GM18870 (cell line): ENCODE measurements around the gene COX14.
"Not testable (repeated sequence)": the region's sequence is repeated elsewhere in the genome, so short reads cannot be mapped to it uniquely, and the experiment has no call there.

Experiments
- ATAC-seq: cut with Tn5 transposase; IDR thresholded peaks from one replicate; pipeline ENCODE4 v1.9.1; 2021; ENCODE audit warnings: moderate library complexity; ENCODE audit not compliant: unreplicated experiment

Gene COX14

GRCh38 chr12:50107416-50108268 is 4.4 kb upstream of the COX14 start:
- no peak for ATAC-seq

DNA sequence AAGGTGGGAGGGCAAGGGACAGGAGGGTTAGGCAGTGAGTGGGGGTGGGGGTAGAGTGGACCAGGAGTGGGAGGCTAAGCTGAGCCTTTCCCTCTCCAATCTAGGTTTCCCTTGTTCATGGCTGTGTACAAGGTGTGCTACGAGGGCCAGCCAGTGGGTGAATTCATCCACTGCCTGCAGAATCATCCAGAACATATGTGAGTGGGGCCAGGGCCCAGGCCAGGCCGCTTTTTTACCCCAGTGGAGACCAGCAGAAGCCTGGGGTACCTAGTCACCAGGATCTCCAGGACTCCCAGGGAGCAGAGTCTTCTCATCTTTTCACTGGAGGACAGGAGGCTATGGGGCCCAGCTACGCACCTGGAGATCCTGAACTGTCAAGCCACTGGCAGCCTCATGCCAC is 2.7 kb upstream of the COX14 start:
- no peak for ATAC-seq

- ATAC-seq, result no peak
Measured at GRCh38 chr12:50110127-50110761, 1.8 kb upstream of the COX14 start.

- ATAC-seq, result no peak
Measured at GRCh38 chr12:50110762-50111351, 1.2 kb upstream of the COX14 start.

DNA sequence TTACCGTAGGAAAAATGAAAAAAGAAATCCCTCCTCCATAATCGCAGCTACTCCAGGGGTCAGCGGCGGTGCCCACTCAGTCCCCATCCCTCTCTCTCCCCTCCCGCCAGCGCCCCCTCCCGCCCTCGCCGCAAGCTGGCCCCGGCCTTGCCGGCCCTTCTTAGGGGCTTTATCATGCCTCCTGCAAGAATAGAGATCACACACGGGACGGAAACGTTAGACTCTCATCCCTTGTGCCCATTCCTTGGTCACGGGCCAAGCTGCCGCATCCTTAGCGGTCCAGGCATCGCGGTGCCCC is 692 bp upstream of the COX14 start:
- ATAC-seq, result no peak

DNA sequence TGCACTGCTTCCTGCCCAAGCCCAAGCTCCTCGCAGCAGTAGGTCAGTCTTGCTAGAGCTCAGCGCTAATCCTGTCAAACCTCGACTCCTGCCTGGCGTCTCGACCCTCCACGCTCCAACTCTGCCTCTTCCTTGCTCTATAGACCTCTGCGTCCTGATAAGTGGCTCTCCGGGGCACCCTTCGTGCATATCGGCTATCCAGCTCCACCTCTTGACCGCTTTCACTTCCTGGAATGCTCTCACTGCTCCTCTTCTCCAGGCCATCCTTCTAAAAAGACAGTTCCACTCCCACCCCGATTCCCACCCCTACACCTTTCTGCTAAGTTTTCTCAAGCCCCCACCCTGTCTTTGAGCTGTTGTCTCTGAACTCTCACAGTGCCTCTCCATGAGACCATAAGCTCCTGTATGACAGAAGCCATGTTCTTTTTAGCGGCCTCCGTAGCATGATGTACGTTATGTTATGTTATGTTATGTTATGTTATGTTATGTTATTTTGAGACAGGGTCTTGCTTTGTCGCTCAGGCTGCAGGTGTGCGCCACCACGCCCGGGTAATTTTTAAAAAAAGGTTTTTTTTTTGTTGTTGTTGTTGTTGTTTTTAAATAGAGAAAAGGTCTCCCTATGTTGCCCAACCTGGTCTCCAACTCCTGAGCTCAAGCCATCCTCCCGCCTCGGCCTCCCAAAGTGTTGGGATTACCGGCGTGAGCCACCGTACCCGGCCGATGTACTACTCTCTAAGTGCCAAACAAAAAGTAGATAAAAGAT is 601 bp downstream of the COX14 start:
- ATAC-seq, result no peak

DNA sequence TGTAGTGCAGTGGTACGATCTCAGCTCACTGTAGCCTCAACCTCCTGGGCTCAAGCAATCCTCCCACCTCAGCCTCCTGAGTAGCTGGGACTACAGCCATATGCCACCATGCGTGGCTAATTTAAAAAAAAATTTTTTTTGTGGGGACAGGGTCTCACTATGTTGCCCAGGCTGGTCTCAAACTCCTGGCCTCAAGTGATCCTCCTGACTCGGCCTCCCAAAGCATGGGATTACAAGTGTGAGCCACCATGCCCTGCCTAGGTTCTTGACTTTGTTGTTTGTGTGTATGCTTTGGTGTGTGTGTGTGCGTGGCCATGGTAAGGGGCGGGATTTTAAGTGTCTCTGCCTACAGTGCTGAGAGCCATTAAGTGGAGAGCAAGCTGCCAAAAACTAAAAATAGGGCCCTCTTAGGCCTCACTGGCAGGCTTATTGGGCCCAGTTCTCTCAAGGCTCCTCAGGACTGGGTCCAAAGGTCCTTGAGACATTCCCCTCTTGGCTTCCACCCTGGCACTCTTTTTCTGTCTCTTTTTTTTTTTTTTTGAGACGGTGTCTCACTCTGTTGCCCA is 5.1 kb downstream of the COX14 start:
- ATAC-seq, result no peak

GRCh38 chr12:50119387-50119786 is 7.4 kb downstream of the COX14 start:
- ATAC-seq, result no peak

DNA sequence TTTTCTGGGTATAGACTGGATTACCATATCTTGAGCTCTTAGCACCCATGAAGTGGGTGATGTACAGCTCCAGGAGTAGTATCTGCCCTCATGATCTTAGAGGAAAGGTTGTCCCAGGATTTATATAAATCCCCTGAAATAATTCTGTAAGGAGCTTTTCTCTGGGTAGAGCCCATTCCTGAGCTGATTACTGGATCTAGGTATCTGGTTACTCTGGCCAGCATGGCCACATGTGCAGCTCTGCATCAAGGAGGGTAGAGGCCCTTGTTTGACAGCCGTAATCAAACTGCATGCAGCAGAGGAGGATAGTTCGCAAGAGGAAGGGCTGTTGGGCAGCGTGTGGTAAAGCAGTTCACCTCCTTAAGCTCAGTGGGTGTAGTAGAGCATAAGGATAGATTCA is 8.5 kb downstream of the COX14 start:
- no peak for ATAC-seq

- no peak for ATAC-seq
Measured at GRCh38 chr12:50120953-50121352, 8.9 kb downstream of the COX14 start.

- ATAC-seq, result no peak
Measured at GRCh38 chr12:50121641-50122040, 9.6 kb downstream of the COX14 start.

DNA sequence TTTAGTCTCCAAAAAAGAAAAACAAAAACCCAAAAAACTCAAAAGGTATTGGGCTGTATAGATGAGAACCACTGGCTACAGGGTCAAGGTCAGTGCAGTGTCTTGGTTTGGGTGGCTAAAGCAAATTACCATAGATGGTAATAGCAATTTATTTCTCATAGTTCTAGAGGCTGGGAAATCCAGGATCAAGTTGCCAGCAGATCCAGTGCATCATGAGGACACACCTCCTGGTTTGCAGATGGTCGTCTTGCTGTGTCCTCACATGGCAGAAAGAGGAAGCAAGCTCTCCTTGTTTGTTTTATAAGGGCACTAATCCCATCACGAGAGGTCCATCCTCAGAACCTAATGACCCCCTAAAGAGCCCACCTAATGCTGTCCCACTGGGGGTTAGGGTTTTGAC is 11.2 kb downstream of the COX14 start:
- ATAC-seq, result no peak

DNA sequence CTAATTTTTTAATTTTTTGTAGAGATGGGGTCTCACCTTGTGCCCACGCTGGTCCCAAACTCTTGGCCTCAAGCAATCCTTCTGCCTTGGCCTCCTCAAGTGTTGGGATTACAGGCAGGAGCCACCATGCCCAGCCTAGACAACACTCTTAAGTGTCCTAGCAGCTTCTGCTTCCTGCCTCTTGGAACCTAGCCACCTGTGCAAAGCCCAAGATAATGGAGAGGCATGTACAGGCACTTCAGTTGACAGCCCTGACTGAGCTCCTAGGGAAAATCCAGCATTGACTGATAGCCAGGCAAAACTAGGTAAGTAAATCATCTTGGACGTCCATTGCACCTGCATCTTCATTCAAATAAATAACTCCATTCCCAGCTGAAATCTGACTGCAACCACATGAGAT is 15.5 kb downstream of the COX14 start:
- ATAC-seq, result no peak

DNA sequence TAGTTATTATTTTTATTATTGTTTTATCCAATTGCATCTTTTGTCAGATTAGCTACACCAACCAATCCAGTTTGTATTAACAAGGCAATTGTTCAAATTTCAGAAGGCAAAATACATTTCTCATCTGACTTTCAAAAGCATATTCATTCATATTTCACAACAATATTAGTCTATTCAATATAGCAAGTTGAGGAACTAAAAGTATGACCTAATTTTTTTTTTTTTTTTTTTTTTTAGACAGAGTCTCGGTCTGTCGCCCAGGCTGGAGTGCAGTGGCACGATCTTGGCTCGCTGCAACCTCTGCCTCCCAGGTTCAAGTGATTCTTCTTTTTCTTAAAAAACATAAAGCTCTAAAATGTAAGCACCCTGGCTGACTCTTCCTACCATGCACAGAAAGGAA is 17.3 kb downstream of the COX14 start:
- no peak for ATAC-seq

DNA sequence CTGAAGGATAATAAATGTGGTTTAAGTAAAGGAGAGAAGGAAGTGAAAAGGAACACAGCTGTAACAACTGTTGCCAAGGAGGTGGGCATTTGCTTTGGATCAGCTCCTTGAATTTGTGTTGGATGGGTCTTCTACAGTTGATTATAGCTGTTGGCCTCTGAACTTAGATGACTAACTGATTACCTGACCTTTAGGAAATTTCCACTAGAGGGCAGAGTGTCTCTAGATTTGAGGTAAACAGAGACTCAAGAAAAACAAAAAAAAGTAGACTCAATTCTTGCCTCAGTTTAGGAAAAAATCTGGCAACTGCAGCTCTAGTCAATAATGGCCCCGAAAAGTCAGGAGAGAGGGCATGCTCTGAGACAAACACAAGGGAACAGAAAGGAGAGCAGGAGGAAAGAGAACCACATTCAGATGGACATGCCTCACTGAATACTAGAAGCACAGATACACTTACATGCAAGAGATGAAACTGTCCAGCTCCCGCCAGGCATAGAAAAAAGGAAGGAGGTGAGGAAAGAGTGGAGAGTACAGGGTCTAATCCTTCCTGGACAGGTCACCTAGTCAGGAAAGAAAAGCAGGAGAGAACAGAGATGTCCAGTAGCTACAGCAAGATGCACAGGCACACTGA is 20.6 kb downstream of the COX14 start:
- ATAC-seq, result no peak

DNA sequence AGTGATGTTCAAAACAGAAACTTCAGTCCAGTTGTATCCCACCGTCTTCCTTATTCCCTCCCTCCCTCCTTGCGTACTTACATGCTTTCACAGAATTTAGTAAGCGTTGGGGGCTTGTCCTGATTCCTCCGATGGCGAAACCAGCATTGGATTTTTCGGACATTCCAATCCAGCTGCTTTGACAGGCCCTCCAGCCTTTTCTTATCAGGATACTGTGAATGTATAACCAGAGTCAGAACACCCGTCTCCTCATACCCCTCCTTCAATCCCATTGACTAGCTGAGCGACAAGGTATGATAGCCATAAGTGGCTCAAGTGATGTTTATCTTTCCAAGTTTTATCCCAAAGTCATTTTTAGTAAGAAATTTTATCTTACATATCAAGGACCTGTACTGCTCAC is 31.0 kb downstream of the COX14 start:
- ATAC-seq, result no peak

GRCh38 chr12:50145439-50145838 is 33.4 kb downstream of the COX14 start:
- no peak for ATAC-seq

GRCh38 chr12:50147281-50147680 is 35.2 kb downstream of the COX14 start:
- no peak for ATAC-seq

GRCh38 chr12:50148011-50148410 is 36.0 kb downstream of the COX14 start:
- not testable (repeated sequence) for ATAC-seq

GRCh38 chr12:50149311-50149710 is 37.3 kb downstream of the COX14 start:
- ATAC-seq, result no peak
